Smooth muscle cell (in vitro differentiated cells): Measurements from ENCODE around the gene COX5B. TPM values are rescaled to one million over a fixed set of nuclear protein-coding genes. Genes with fewer than 3 reads are reported as not detected.

ENCODE experiments used
- DNase-seq: peaks from one replicate; lab custom pipeline; 2025; ENCODE audit not compliant: unreplicated experiment; lab: John Stamatoyannopoulos, UW
- H2AFZ ChIP-seq: fragments of 200-600 bp; sonication (generic); 2 replicates; pipeline ENCODE4 v1.6.0; 2016; ENCODE audit warnings: antibody characterized with exemption, low read depth, mild to moderate bottlenecking
- H3F3A ChIP-seq: fragments of 200-600 bp; sonication (generic); 2 replicates; pipeline ENCODE4 v1.6.0; 2017; ENCODE audit warnings: antibody characterized with exemption, low read depth
- H3K27ac ChIP-seq: fragments of 200-600 bp; sonication (generic); 2 replicates; pipeline ENCODE4 v1.5.1; 2016; ENCODE audit warnings: low read depth, mild to moderate bottlenecking
- H3K27me3 ChIP-seq: fragments of 200-600 bp; sonication (generic); 2 replicates; pipeline ENCODE4 v1.6.1; 2016; ENCODE audit warnings: low read depth, mild to moderate bottlenecking
- H3K36me3 ChIP-seq: fragments of 200-600 bp; sonication (generic); 2 replicates; pipeline ENCODE4 v1.5.1; 2016; ENCODE audit warnings: low read depth
- H3K4me1 ChIP-seq: fragments of 200-600 bp; sonication (generic); 2 replicates; pipeline ENCODE4 v1.5.1; 2016; ENCODE audit warnings: low read depth
- H3K4me2 ChIP-seq: fragments of 200-600 bp; sonication (generic); 2 replicates; pipeline ENCODE4 v1.6.0; 2016; ENCODE audit warnings: mild to moderate bottlenecking
- H3K4me3 ChIP-seq: fragments of 200-600 bp; sonication (generic); 2 replicates; pipeline ENCODE4 v1.5.1; 2016; ENCODE audit warnings: mild to moderate bottlenecking
- H3K79me2 ChIP-seq: fragments of 200-600 bp; sonication (generic); 2 replicates; pipeline ENCODE4 v1.6.0; 2016; ENCODE audit warnings: low read depth, mild to moderate bottlenecking
- H3K9ac ChIP-seq: fragments of 200-600 bp; sonication (generic); 2 replicates; pipeline ENCODE4 v1.6.0; 2016; ENCODE audit warnings: low read depth
- H3K9me3 ChIP-seq: fragments of 200-600 bp; sonication (generic); replicated peaks from 2 replicates; pipeline ENCODE4 v1.5.1; 2016; ENCODE audit warnings: low read depth
- H4K20me1 ChIP-seq: fragments of 200-600 bp; sonication (generic); 2 replicates; pipeline ENCODE4 v1.6.0; 2016; ENCODE audit warnings: low read depth
- CTCF ChIP-seq: fragments of 200-600 bp; sonication (generic); IDR thresholded peaks from 2 replicates; pipeline ENCODE4 v1.5.1; 2017; ENCODE audit warnings: borderline replicate concordance, mild to moderate bottlenecking, antibody characterized with exemption; ENCODE audit not compliant: insufficient read depth, poor library complexity, severe bottlenecking
- WGBS: methylation state at CpG from one replicate; pipeline ENCODE4 v1.1.7; 2016; ENCODE audit warnings: low lambda C conversion rate; 5-methylcytosine and 5-hydroxymethylcytosine counted together
- polyA plus RNA-seq: library from polyadenylated mRNA; unstranded; fragments of >200 nt; fragmentation: Nextera tagmentation; extraction: Ambion mirVana; gene quantifications from 2 replicates; pipeline ENCODE4 v1.2.1, GENCODE V29; 2016
- total RNA-seq: library from RNA; depleted of rRNA; stranded (reverse); fragments of >200 nt; gene quantifications from 2 replicates; pipeline ENCODE4 v1.2.3, GENCODE V29; 2014

COX5B gene
- total and polyA plus RNA-seq, 2 experiments from 2014 or later: 402 to 404 TPM

- H3K36me3 ChIP-seq: no peaks in the 10 kb centered on the region
- peak overlapping the region; percentile 54 for H3K9ac ChIP-seq
- no peak overlapping the region for H2AFZ ChIP-seq
- H4K20me1 ChIP-seq: peaks cover 21% of the 10 kb centered on the region
- H3K79me2 ChIP-seq: peaks cover 20% of the 10 kb centered on the region
- WGBS: 21% methylated on average over 12 of the region's 12 CpGs
- H3K9me3 ChIP-seq: no peaks in the 10 kb centered on the region
- peak overlapping the region; percentile 94 for H3K27ac ChIP-seq
- H3K4me3 ChIP-seq: peak overlapping the region; percentile 72
- no peak for DNase-seq
- H3K4me1 ChIP-seq: peaks cover 7% of the 10 kb centered on the region
- no peaks in the 10 kb centered on the region for H3K27me3 ChIP-seq
- TF ChIP-seq CTCF: no peak
- H3F3A ChIP-seq: peaks cover 12% of the 10 kb centered on the region
- peak overlapping the region; percentile 82 for H3K4me2 ChIP-seq
Observed at GRCh38 chr2:97662386-97662894, 16.6 kb downstream of the COX5B start.

GRCh38 chr2:97662895-97663625 lies 17.2 kb downstream of the COX5B start:
- DNase-seq: peak; percentile 69
- no peaks in the 10 kb centered on the region for H3K9me3 ChIP-seq
- H3K27me3 ChIP-seq: no peaks in the 10 kb centered on the region
- peaks cover 21% of the 10 kb centered on the region for H4K20me1 ChIP-seq
- peaks cover 20% of the 10 kb centered on the region for H3K79me2 ChIP-seq
- peak overlapping the region; percentile 72 for H3K4me3 ChIP-seq
- no peak for TF ChIP-seq CTCF
- peak overlapping the region; percentile 82 for H3K4me2 ChIP-seq
- peak overlapping the region; percentile 1 for H2AFZ ChIP-seq
- H3F3A ChIP-seq: peaks cover 12% of the 10 kb centered on the region
- H3K9ac ChIP-seq: peak overlapping the region; percentile 94
- peak overlapping the region; percentile 94 for H3K27ac ChIP-seq
- H3K4me1 ChIP-seq: peaks cover 7% of the 10 kb centered on the region
- under 1% methylated on average over 16 of the region's 24 CpGs for WGBS
- no peaks in the 10 kb centered on the region for H3K36me3 ChIP-seq

GRCh38 chr2:97663626-97663961 lies 17.7 kb downstream of the COX5B start:
- H3K4me1 ChIP-seq: peaks cover 7% of the 10 kb centered on the region
- no peak for DNase-seq
- no peaks in the 10 kb centered on the region for H3K36me3 ChIP-seq
- no peaks in the 10 kb centered on the region for H3K9me3 ChIP-seq
- H3F3A ChIP-seq: peaks cover 12% of the 10 kb centered on the region
- peak overlapping the region; percentile 1 for H2AFZ ChIP-seq
- 0% methylated on average over 1 of the region's 46 CpGs for WGBS
- H4K20me1 ChIP-seq: peaks cover 21% of the 10 kb centered on the region
- H3K9ac ChIP-seq: peak overlapping the region; percentile 94
- peak overlapping the region; percentile 82 for H3K4me2 ChIP-seq
- TF ChIP-seq CTCF: no peak
- H3K27me3 ChIP-seq: no peaks in the 10 kb centered on the region
- H3K27ac ChIP-seq: peak overlapping the region; percentile 94
- peak overlapping the region; percentile 72 for H3K4me3 ChIP-seq
- peaks cover 20% of the 10 kb centered on the region for H3K79me2 ChIP-seq
